Gastroesophageal sphincter (tissue), 4 donors: ENCODE results near the gene C1QTNF8. TPM values are rescaled to one million over a fixed set of nuclear protein-coding genes. Genes with fewer than 3 reads are reported as not detected.

Source experiments
- ATAC-seq: fragments of 150-250 bp; one replicate; pipeline ENCODE4 v1.9.1; 2016; ENCODE audit warnings: mild to moderate bottlenecking, moderate library complexity
- H3K27ac ChIP-seq, 4 donors: fragments of 200-600 bp; sonication (generic) in 3 of 4; 1 replicate in 3 of 4; 2 replicates in 1 of 4; pipeline ENCODE4 v1.5.1; 2016 to 2019
- H3K27me3 ChIP-seq: fragments of 200-600 bp; sonication (generic); one replicate; pipeline ENCODE4 v1.5.1; 2019
- H3K36me3 ChIP-seq, 2 donors: fragments of 200-600 bp; sonication (generic); one replicate each; pipeline ENCODE4 v1.5.1; 2019; ENCODE audit warnings: control low read depth in 1 of 2
- H3K4me1 ChIP-seq, 3 donors: fragments of 200-600 bp; sonication (generic); 1 replicate in 2 of 3; 2 replicates in 1 of 3; pipeline ENCODE4 v1.5.1; 2016 to 2019; ENCODE audit warnings: control low read depth in 2 of 3
- H3K4me3 ChIP-seq, 2 donors: fragments of 200-600 bp; sonication (generic); one replicate each; pipeline ENCODE4 v1.5.1; 2019; ENCODE audit warnings: mild to moderate bottlenecking in 1 of 2, moderate library complexity in 1 of 2
- H3K9me3 ChIP-seq, 3 donors: fragments of 200-600 bp; sonication (generic); one replicate each; pipeline ENCODE4 v1.5.1; 2017 to 2019; ENCODE audit warnings: control low read depth in 2 of 3
- EP300 ChIP-seq: sonication (generic); formaldehyde crosslinking; IDR thresholded peaks from one replicate; pipeline ENCODE4 v1.6.1; 2017; ENCODE audit warnings: antibody characterized with exemption, mild to moderate bottlenecking
- POLR2A ChIP-seq, 2 donors: fragments of 450-650 bp; IDR thresholded peaks; one replicate each; pipeline ENCODE4 v1.6.1; 2017; ENCODE audit warnings: antibody characterized with exemption in 2 of 2, mild to moderate bottlenecking in 2 of 2, moderate library complexity in 1 of 2
- POLR2AphosphoS5 ChIP-seq: sonication (generic); formaldehyde crosslinking; IDR thresholded peaks from one replicate; pipeline ENCODE4 v1.6.1; 2017; ENCODE audit warnings: antibody characterized with exemption
- WGBS, 2 donors: methylation state at CpG; one replicate each; pipeline ENCODE4 v1.1.5; 2018; ENCODE audit warnings: low coverage in 1 of 2; 5-methylcytosine and 5-hydroxymethylcytosine counted together
- total RNA-seq, 4 donors: library from RNA; depleted of rRNA; stranded (reverse); fragments of >200 nt; gene quantifications; one replicate each; pipeline ENCODE4 v1.1.0, GENCODE V29; 2016
- TF ChIP-seq, protein P1 (sequence below), 4 experiments: fragments of 200-600 bp in 2 of 4; fragments of 450-650 bp in 2 of 4; sonication (generic) in 1 of 4; IDR thresholded peaks; one replicate each; pipeline ENCODE4 v1.5.1; 2017 to 2019; ENCODE audit warnings: antibody characterized with exemption in 4 of 4, mild to moderate bottlenecking in 2 of 4, moderate library complexity in 2 of 4

Gene C1QTNF8, protein sequence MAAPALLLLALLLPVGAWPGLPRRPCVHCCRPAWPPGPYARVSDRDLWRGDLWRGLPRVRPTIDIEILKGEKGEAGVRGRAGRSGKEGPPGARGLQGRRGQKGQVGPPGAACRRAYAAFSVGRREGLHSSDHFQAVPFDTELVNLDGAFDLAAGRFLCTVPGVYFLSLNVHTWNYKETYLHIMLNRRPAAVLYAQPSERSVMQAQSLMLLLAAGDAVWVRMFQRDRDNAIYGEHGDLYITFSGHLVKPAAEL
- total RNA-seq: not detected

DNA sequence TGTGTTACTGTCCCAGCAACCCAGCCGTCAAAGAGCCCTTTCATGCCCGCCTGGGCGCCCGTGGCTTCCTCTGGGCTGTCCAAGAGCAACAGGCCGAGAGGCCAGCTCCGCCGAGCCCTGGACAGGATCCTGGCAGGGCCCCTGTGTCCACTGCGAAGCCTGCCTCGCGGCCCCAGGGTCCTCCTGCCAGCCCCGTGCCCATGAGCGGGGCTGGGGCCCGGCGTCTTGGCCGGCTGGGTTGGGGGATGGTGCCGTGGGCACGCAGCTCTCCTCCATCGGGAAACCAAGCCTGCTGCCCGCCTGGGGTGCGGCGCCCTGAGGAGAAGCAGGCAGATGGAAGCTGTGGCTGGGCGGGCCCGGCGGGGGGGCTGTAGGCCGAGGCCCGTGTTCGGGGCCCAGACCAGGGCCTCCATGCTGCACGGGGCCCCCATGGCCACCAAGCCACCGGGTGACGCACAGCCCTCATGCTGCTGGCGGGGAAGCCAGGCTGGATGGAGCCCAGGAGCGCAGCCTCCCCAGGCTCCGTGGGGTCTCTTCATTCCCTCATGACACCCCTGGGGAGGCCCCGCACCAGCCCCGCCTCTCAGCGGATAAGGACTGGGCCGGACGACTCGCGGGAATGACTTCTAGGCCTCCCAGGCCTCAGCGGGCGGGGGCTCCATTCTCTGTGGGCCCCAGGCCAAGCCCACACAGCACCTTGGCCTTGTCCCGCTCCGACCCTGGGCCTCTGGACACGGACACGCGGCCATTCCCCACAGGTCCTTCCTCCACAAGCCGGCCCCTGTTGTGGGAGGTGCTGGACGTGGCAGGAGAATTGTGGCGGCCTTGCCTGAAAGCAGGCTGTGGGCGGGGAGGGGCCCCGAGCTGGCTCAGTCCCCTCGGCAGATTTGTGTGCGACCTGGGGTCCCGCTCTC lies at the start of gene C1QTNF8:
C1QTNF8 (minus strand) TSS at position 76 of the 914 bp plus-strand sequence. CDS start 1,322 bp downstream, outside the sequence.
- 51% methylated on average over 7 of the region's 55 CpGs; no CpG with 5 or more reads in 1 of the 2 donors for WGBS, 2 donors
- no peak for ATAC-seq
- no peak within 1 kb of the TSS for H3K4me3 ChIP-seq
- H3K36me3 ChIP-seq: no peaks in the 10 kb centered on the region
- H3K4me1 ChIP-seq: peaks cover 0 to 24% (median 0%) of the 10 kb centered on the region in 3 donors
- H3K27ac ChIP-seq: no peak within 1 kb of the TSS
- no peaks in the 10 kb centered on the region for H3K9me3 ChIP-seq
- H3K27me3 ChIP-seq: peaks cover 63% of the 10 kb centered on the region
- TF ChIP-seq, protein P1, sequence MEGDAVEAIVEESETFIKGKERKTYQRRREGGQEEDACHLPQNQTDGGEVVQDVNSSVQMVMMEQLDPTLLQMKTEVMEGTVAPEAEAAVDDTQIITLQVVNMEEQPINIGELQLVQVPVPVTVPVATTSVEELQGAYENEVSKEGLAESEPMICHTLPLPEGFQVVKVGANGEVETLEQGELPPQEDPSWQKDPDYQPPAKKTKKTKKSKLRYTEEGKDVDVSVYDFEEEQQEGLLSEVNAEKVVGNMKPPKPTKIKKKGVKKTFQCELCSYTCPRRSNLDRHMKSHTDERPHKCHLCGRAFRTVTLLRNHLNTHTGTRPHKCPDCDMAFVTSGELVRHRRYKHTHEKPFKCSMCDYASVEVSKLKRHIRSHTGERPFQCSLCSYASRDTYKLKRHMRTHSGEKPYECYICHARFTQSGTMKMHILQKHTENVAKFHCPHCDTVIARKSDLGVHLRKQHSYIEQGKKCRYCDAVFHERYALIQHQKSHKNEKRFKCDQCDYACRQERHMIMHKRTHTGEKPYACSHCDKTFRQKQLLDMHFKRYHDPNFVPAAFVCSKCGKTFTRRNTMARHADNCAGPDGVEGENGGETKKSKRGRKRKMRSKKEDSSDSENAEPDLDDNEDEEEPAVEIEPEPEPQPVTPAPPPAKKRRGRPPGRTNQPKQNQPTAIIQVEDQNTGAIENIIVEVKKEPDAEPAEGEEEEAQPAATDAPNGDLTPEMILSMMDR (IDR thresholded peaks at IDR 0.05): no peak
- TF ChIP-seq POLR2A (IDR thresholded peaks at IDR 0.05): no peak
- TF ChIP-seq EP300: no peak
- TF ChIP-seq POLR2AphosphoS5: no peak

DNA sequence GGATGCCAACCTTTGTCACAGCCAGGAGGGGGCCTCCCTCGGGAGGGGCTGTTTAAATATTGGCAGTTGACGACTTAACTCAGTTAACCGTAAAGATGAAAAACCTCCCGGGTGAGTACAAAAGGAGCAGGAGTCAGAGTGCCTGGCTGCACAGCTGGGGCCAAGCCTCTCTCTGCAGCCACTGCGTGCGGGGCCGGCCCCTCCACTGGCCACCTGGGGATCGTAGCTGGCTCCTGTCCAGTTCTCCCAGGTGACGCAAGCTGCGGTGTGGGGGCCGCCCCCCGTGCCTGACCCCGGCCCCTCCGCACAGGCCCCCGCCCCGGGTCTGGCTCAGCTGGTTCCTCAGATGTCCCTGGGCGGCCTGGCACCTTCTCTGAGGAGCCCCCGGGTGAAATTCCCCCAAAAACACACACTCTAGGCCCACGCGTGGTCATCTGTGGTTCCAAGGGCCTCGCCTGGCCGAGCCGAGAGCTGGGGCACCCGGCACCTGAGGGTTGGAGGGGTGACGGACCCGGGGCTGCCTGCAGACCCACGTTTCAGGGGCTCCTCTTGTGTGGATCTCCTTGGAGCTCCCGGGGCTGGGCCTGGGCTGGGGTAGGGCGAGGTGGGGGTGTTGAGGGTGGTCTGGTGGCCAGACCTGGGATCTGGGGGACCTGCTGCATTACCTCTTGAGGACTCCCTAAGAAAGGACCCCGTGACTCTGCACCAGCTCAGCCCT lies 49.5 kb upstream of the C1QTNF8 start:
- Histone ChIP-seq H3K27me3 (peaks cover 15% of the 10 kb centered on the region), H3K9me3 (no peaks in the 10 kb centered on the region), H3K36me3 (no peaks in the 10 kb centered on the region), H3K27ac (no peak overlapping the region), H3K4me1 (no peaks in the 10 kb centered on the region), H3K4me3 (no peak overlapping the region)
- TF ChIP-seq EP300: no peak
- TF ChIP-seq POLR2A (IDR thresholded peaks at IDR 0.05): no peak
- ATAC-seq: no peak
- no CpG with 5 or more reads among the region's 30 CpGs for WGBS, 2 donors

DNA sequence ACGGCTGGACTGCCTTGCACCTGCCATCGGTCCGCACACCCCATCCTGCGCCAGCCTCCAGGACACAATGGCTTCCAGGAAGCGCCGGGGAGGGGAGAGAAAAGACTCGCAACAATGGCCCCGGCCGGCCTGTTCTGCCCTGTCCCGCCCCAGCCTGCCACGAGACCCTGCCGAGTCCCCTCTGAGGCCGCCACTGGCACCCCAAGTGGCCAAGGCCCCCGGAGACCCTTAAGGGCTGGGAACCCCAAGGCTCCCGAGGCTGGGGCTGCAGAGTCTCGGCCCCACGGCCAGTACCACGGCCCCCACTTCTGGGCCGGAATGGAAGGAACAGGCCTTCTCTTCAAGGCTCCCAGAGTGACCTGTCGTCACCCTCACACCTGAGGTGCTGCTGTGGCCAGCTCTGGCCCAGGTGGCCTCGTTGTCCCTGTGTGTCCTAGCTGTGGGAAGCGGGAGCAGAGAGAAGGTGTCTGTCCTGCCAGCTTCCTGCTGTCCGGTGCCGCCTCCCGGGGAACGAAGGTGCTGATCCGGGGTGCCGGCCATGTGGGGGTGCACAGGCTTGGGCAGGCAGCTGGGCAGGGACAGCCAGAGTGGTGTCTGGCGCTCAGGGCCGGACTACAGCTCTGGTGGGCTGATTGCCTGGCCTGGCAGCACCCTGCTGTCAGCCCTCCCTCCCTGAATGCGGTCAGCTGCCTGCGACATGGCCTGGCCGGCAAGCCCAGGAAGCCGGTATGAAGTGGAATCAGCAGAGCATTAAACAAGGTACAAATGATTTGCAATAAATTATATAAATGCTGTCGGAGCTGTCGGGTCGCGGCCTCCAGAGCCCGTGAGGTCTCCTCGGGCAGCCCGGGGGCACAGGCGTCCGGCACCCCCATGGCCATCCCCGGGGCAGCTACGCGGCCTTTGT lies 48.7 kb upstream of the C1QTNF8 start:
- Histone ChIP-seq H3K9me3 (no peaks in the 10 kb centered on the region), H3K27me3 (peaks cover 17% of the 10 kb centered on the region), H3K36me3 (no peaks in the 10 kb centered on the region), H3K4me1 (no peaks in the 10 kb centered on the region), H3K4me3 (no peak overlapping the region), H3K27ac (no peak overlapping the region)
- no peak for ATAC-seq
- TF ChIP-seq EP300 (no peak), POLR2A (IDR thresholded peaks at IDR 0.05) (no peak), POLR2AphosphoS5 (no peak)
- TF ChIP-seq, protein P1 (IDR thresholded peaks at IDR 0.05): no peak
- WGBS, 2 donors: 60% methylated on average over 7 of the region's 46 CpGs; no CpG with 5 or more reads in 1 of the 2 donors

DNA sequence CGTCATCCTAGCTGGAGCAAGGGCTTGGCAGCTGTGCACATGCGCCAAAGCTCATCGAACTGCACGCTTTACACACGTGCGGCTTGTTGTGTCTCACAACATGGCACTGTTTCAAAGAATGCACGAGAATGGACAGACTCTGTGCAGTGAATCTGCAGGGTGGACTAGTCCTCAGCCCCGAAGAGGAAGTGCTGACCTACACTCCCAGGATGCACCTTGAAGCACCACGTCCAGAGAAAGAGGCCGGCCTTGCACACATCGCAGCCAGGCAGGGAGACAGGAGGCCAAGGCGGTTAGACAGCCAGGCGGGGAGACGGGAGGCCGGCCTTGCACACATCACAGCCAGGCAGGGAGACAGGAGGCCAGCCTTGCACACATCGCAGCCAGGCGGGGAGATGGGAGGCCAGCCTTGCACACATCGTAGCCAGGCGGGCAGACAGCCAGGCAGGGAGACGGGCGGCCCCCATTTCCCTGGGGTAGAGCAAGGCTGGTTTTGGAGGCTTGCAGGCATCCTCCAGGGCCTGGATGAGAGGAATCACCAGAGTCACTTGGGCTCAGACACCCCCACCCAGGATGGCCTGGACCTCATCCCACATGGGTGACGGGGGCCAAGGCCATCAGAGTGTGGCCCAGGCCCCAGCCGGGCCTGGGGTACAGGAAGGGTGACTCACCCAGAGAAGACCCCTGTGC lies 47.9 kb upstream of the C1QTNF8 start:
- peaks cover 17% of the 10 kb centered on the region for H3K27me3 ChIP-seq
- no peak for ATAC-seq
- H3K9me3 ChIP-seq: no peaks in the 10 kb centered on the region
- no peaks in the 10 kb centered on the region for H3K36me3 ChIP-seq
- TF ChIP-seq POLR2AphosphoS5 (no peak), EP300 (no peak), POLR2A (IDR thresholded peaks at IDR 0.05) (no peak)
- TF ChIP-seq, protein P1 (IDR thresholded peaks at IDR 0.05): no peak
- no peaks in the 10 kb centered on the region for H3K4me1 ChIP-seq
- H3K4me3 ChIP-seq: no peak overlapping the region
- 64 to 70% methylated on average over 2 to 8 of the region's 23 CpGs for WGBS, 2 donors
- H3K27ac ChIP-seq: no peak overlapping the region
